COLO829 (cell line): ENCODE measurements around the gene NFIA.

Source experiments
- DNase-seq: peaks from one replicate; pipeline ENCODE4 v3.0.0; 2012; ENCODE audit warnings: low spot score

NFIA gene

DNA sequence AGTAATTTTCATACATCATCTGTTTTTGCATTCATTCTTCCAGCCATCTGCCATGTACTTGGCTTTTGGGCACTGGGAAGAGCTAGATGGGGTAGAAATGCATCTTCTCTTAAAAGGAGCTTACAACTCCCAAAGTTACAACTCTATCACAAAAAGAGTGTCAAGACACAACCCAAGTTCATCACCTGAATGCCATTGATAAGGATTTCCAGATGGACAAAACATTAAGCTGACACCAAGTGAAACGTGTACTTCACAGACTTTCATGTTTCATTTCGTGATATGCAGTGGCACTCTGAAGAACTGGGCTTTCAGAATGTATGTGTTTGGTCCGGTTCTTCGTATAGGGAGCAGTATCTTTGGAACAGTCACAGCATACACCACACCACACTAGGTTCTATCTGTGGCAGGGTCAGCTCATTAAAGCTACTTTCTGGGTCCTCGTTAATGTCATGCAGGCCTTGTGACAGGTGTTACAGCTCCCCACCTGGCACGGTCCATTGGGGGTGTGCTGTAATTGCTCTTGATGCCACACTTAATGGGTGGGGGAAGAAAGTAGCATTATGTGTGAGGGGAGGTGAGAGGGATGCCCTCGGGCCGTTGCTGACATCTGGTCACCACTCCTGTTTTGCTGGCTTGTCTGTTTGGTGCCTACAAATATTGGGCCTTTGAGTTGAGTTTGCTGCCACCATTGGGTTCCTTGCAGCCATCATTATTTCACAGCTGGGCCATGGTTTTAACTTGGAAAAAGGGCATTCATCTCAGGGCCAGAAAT lies 164.9 kb downstream of the NFIA start:
- no peak for DNase-seq

- no peak for DNase-seq
These were observed 165.8 kb downstream of the NFIA start for GRCh38 chr1:61247881-61248752.

DNA sequence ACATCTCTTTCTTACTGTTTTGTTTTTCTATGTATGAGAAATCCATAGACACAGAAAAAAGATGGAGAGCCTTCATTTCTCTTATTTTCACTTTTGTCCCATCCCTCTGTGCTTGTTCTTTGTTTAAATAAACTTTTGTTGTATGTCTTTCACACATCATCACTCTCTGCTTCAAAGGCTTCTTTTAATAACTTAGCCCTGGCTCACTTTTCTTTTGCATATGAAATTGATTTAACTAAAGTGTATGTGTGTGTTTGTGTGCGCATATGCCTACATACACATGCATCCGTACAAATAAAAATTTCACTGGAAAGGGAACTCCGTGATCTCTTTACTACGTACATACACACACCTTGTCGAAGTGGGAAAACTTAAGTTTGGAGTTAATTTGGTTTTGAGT lies 168.6 kb downstream of the NFIA start:
- DNase-seq = no peak

DNA sequence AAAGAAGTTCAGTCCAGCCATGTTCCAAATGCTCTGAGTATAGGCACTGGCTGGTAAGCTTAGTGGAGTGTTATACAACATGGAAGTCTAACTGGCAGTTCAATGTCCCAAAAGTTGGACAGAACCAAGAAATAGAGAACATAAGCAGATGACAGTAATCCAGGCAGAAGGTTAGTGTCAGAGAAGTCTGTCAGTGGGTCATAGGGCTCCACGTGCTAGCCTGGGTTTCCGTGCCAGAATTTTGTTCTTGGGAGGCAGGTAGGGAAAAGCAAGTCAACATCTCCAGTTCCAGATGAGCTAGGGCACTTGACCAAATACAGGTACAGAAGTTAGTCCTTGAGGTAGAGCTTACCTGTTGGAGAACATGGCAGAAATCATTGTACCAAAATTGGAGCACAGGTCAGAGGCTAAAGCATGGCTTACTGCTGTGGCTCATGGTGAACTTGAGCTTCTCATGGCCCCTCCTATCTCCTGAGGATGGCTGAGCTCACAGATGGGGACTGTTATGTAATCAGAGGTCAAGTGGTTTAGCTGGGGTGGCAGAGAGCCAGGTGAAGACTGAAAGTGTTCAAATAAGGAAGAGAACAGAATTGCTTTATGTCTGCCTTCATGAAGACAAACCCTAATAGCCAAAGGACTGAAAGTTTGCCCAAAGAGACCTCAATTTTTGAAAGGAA lies 170.8 kb downstream of the NFIA start:
- no peak for DNase-seq

DNA sequence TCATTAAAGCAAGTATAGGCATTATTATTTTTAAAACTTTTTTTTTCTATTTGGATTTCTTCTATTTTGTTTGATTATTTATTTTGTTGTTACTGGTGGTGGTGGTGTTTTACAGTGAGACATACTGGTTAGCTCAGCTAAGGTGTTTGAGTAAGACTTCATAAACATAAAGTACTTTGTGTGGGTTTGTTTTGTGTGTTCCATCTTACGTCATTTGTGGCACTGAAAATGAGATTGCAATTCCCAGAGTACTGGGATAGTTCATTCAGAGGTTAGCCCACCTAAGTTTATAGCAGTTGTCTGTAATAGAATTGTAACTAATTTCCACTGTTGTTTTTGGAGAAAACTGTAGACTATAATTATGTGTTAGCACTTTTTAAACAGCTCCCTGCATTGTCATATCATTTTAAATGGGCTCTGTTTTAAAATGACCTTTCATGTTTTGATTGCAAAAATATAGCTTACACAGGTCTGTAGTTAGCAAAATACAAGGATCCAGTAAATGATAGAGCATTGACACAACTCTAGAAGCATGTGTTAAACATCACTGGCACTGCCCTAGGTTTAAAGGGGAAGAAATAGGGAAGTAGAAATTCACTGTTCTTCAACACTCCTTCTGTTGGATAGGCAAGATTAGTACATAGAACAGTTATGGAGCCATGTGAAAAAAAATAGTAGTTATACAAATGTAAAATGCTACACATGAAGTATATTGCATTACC lies 171.7 kb downstream of the NFIA start:
- no peak for DNase-seq

GRCh38 chr1:61254634-61255357 lies 172.4 kb downstream of the NFIA start:
- DNase-seq = peak; percentile 70

DNA sequence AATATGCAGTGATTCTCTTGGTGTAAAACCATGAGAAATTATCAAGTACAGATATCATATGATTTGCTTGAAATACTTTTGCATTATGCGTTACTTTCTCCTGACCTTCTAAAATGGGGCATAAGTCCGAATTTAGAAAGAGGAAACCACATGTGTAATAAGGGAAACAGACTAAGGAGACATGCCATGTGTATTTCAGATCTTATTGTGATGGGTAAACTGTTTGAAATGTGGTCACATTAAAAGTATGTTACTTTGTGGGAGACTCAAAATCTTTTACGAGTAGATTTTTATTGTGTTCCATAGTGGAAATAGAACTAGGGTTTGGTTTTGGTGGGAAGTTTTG lies 173.0 kb downstream of the NFIA start:
- peak; percentile 1 for DNase-seq

- no peak for DNase-seq
These were observed 177.2 kb downstream of the NFIA start for GRCh38 chr1:61259379-61260148.

DNA sequence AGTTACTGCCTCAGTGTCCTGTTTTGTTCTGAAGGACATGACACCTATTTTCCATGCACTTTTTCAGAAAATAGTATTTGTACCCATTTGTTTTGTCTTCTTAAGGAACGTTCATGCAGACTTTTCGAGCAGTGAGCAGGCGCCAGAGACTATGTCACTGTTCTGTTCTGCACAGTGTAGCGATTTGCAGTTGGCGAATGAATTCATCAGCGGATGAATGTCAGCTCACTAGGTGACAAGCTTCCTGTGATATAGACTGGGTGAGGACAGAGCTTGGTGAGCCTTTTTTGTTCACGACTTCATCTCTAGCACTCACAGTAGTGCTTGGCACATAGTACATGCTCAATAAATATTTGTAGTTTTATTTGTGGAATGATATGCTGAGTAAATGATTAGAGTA lies 177.8 kb downstream of the NFIA start:
- DNase-seq = no peak

DNA sequence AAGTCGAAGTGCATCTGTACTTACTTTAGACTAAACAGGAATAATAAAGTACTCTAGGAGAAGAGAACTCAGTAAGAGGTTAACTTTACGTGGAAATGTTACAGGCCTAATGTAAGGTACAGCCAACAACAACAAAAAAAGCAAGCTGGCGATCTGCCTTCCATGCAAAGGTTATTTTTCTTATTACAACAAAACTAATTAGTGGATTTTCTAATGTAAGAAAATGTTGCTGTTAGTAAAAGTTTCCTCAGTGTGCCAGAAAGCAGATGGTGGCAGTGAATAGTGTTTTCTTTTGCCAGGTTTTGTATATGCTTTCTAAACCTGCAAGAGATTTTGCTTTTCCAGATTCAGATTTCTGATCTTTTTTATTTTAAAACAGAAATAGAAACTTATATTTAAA lies 179.2 kb downstream of the NFIA start:
- no peak for DNase-seq

DNA sequence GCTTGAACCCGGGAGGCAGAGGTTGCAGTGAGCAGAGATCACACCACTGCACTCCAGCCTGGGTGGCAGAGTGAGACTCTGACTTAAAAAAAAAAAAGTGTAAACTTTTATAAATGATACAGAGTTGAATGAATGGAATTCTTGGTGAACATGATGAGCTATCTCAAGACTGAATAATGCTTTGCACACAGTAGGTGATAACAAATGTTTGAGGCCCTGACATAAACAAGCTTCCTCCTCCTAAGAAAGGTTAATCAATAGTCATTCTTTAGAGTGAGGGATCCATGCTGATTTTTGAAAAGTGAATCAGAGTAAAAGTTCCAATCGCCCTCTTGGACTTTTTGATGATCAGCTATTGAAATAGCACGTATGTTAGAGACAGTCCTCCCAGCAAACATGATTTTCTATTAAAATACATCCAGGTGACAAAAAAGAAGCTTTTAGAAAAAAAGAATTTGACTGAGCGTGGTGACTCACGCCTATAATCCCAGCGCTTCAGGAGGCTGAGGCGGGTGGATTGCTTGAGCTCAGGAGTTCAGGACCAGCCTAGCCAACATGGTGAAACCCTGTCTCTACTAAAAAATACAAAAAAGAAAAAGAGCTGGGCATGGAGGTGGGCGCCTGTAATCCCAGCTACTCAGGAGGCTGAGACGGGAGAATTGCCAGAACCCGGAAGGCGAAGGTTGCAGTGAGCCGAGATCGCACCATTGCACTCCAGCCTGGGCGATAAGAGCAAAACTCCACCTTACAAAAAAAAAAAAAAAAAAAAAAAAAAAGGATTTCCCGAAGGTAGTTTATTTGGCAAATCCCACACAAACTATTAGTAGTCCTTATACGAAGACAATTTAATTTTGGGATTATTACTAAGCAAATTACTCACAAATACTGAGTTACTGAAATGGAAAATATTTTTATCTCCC lies 181.8 kb downstream of the NFIA start:
- no peak for DNase-seq

- DNase-seq = no peak
These were observed 182.5 kb downstream of the NFIA start for GRCh38 chr1:61264825-61265242.

DNA sequence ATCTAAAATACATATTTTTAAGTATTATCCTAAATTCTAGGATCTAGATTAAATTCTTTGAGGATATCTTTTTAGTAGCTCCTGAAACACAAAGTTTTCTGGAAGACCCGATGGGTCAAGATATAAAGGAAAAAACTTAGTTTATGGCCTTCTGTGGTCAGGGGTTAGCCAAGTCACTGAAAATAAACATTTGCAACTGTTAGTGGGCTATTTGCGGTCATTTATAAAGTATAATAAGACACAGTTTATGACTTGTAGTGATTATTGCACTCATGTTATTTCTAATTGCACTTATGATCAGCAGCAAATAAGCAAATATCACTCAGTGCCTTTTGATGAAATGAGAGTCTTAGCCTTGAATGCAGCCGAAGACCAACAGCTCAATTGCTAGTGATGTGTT lies 183.3 kb downstream of the NFIA start:
- DNase-seq = no peak

DNA sequence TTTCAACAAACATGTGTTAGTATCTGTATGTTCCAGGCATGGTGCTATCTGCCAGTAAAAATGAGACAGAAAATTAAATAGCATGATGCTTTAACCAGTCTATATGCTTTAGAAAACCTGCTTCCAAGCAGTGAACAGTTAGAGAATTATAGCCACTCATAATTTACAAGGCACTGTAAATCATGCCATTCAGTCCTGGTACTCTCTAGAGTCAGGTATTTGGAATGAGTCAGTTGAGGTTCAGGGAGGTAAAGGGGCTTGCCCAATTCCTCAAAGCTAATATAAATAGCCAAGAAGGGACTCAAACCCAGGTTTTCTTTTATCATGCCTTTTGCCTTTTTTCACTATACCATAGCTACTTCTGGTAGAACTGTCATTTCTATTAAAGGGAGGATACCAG lies 184.4 kb downstream of the NFIA start:
- DNase-seq = no peak

DNA sequence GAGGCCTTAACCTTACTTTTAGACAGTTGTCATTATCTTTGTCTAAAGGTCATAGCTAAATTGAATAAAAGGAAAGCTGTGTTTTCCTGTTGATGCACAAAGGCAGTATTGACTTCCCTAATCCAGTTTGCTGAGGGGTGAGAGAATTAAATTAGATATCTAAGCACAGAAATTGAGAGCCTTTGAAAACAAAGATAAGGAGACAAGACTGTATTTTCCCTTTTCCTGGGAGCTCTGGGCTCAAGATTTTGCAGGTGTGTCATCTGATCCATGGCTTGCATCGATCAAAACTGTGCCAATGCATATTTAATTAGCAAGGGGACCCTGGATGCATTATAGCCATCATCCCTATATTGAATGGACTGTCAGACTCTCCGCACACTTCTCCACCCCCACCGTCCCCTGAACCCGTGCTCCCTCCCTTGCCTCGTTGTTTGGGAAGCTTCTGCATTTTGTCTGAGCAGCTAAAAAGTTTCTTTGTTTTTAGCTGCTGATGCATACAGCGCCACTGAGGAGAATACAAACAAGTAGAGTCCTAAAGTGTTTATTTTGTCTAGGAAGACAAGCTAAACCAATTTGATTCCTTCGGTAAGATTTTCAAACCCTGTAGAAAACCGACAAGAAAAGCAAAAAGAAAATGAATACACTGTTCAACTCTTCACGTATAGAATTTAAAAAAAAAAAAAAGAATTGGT lies 186.3 kb downstream of the NFIA start:
- no peak for DNase-seq

GRCh38 chr1:61269602-61270001 lies 187.2 kb downstream of the NFIA start:
- DNase-seq = no peak

DNA sequence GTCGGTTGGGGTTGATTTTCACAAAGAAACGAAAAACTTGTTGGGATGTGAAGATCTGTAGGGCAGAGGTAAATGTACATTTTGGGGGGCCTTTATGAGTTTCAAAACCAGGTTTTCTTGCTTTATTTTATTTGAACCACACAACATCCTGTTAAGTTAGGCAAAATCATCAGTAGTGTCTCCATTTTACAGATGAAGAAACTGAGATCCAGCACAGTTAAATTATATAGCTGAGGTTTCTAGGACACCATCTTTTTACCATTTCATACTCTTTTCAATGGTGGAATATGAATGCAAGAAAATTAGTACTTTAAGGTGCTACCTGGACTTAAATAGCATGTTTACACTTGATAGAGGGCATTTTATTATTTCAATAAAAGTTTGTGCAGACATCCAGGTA lies 187.7 kb downstream of the NFIA start:
- no peak for DNase-seq

- DNase-seq = no peak
These were observed 188.5 kb downstream of the NFIA start for GRCh38 chr1:61270761-61271411.

- DNase-seq = no peak
These were observed 189.0 kb downstream of the NFIA start for GRCh38 chr1:61271412-61271789.
